GM19239 (cell line): ENCODE results near the gene CHST9.
"Not testable (repeated sequence)": the region's sequence is repeated elsewhere in the genome, so short reads cannot be mapped to it uniquely, and the experiment has no call there.

Experiments
- DNase-seq: peaks from one replicate; pipeline ENCODE4 v3.0.0; 2011; ENCODE audit warnings: low spot score; ENCODE audit not compliant: insufficient read length
- FAIRE-seq: peaks from 2 replicates; lab custom pipeline; 2011; peaks lifted over from hg19 to GRCh38; lab: Jason Lieb, UNC

Gene CHST9

DNA sequence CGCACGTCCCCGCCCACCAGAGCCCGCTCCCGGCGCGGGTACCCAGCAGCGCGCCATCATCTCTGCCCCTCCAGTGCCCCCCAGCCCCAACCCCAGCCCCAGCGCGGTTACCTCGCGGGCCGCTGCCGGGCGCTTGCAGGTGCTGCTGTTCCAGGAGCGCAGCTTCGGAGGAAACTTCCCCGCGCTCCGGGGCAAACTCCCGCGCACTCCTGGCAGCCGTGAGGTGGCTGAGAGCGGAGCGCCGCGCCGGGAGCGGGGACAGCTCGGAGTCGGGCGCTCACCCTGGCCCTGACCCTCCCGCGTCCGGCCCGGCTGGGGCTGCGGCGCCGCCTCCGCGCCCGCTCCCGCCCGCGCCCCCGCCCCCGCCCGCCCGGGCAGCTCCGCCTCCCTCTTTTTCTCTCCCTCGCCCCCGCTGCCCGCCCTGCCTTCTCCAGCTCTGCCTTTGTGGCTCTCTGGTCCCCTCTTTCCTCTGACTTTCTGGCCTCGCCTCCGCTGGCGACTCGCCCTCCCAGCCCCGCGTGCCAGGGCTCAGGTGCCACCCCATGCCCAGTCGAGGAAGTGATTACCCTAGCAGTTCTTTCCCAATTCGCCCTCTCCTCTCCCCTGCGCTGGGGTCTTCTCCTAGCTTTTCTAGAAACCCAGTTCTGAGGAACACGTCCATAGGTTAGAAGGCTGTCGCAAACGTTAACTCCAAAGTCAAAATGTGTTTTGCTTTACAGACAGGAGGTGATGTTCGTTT, at the start of gene CHST9:
TSS of gene CHST9 (minus strand) at position 284 of the 739 bp plus-strand sequence. CDS start 42,499 bp downstream, outside the sequence.
- DNase-seq (no peak), FAIRE-seq (no peak)

- FAIRE-seq, DNase-seq: not testable (repeated sequence)
Measured at GRCh38 chr18:27232355-27232754, 47.2 kb upstream of the CHST9 start.

DNA sequence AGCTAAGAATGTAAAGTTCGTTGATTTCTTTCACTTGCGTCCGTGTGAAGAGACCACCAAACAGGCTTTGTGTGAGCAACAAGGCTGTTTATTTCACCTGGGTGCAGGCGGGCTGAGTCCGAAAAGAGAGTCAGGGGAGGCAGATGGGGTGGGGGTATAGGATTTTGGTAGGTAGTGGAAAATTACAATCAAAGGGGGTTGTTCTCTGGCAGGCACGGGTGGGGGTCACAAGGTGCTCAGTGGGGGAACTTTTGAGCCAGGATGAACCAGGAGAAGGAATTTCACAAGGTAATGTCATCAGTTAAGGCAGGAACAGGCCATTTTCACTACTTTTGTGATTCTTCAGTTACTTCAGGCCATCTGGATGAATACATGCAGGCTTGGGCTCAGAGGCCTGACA, 46.6 kb upstream of the CHST9 start:
- FAIRE-seq: not testable (repeated sequence)

GRCh38 chr18:27231221-27231620, 46.1 kb upstream of the CHST9 start:
- FAIRE-seq, DNase-seq: not testable (repeated sequence)

More for the DNA sequence above, 46.6 kb upstream of the CHST9 start:
- DNase-seq: not testable (repeated sequence)

- DNase-seq (no peak), FAIRE-seq (no peak)
Measured at GRCh38 chr18:27227721-27228120, 42.6 kb upstream of the CHST9 start.

DNA sequence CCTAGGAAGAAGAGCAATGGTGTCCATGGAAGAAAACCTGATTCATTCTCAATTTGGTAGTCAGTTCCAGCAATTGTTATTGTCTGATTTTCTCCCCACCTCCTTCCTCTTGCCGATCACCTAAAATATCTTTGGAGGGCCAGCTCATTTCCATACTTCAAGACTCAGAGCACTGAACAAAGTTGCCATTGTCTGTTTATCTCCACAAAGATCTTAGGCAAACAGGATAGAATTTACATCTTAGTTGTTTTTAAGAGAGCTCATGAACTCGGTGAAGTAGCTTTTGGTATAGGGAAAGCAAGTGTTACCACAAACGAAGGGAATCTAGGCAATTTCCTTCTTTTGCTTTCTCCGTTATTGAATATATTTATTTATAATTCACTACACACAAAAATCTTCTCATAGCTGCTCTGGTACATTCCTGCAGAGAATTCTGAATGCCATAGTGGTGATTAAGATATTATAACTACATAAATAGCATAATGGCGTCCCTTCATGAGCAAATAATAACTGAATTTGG, 41.5 kb upstream of the CHST9 start:
- FAIRE-seq: no peak
- no peak for DNase-seq

DNA sequence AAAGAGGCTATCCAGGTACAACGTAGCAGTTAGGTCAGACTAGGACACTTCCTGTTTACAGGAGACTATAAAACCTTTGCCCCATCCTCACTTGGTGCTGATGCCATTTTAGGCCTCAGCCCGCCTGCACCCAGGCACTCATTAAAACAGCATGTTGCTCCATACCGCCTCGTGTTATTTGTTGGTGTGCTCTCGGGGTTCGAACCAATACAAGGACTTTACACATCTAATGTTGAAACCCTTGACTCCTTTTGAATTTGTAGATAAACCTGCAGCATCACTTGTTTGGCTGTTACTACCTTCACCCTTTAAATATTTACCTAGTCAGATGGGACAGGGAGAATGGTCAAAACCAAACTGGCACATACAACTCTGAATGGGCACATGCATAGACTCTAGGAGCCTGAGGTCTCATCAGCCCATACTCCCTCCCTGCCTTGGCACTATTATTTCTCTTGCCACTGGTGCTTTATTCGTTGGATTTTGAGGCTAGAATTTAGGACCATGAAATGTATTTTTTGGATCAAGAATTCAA, 40.9 kb upstream of the CHST9 start:
- DNase-seq (no peak), FAIRE-seq (no peak)

GRCh38 chr18:27223526-27224291, 38.6 kb upstream of the CHST9 start:
- no peak for DNase-seq
- FAIRE-seq: no peak

GRCh38 chr18:27214831-27215230, 29.7 kb upstream of the CHST9 start:
- DNase-seq (no peak), FAIRE-seq (no peak)

GRCh38 chr18:27213123-27213717, 28.1 kb upstream of the CHST9 start:
- DNase-seq (no peak), FAIRE-seq (no peak)

- no peak for DNase-seq
Measured at GRCh38 chr18:27211569-27211968, 26.5 kb upstream of the CHST9 start.

GRCh38 chr18:27206411-27206810, 21.3 kb upstream of the CHST9 start:
- DNase-seq (no peak), FAIRE-seq (no peak)

More at GRCh38 chr18:27211569-27211968, 26.5 kb upstream of the CHST9 start:
- no peak for FAIRE-seq

DNA sequence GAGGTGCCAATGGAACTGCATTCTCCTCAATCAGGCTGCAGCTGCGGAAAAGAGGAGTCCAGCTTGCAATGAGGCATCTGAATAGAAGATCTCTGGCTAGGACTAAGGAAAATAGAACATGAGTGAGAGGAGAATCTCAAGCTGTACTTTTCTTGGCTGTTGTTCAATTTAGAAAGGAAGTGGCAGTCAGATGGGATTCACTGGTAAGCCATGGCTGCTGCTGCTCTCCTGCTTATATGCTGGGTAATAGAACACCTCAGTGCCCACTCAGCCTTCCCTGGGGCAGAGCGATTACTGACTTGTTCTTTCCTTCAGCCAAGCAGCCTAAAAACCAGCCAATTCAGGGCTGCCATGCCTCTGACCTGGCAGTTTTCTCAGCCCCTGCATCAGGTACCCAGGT, 17.6 kb upstream of the CHST9 start:
- DNase-seq: no peak
- FAIRE-seq: no peak

- FAIRE-seq (no peak), DNase-seq (no peak)
Measured at GRCh38 chr18:27198036-27198435, 12.9 kb upstream of the CHST9 start.

DNA sequence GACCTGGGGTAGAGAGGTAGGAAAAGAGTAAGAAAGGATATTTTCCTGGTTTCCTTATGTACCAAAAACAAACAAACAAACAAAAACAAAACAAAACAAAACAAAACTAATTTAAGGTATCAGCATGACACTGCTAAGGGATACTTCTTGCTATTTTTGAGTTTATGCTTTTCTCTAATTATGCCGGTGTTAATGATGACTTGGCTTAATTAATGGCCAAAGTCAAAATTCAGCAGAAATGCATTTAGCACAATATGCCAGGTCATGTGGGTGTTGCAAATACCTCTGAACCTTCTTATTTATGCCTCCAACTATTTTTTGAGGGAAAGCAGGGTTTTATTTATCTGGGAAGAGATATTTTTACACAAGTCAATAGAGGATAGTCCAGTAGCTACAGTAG, 3.2 kb upstream of the CHST9 start:
- no peak for FAIRE-seq
- DNase-seq: no peak

DNA sequence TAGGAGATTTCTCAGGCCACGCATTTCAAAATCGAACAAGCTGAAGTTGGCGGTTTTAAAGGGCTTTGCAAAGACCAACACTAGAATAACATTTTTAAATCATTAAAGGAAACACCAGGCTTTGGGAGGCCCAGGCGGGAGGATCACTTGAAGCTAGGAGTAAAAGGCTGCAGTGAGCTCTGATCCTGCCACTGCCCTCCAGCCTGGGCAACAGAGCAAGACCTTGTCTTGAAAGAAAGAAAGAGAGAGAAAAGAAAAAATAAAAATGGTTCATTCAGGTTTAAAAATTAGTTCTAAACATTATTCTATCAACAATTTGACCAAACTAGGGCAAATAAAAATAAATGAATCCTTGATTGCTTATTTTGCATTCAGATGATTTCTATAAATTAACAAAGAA, 789 bp upstream of the CHST9 start:
- FAIRE-seq: no peak
- no peak for DNase-seq

DNA sequence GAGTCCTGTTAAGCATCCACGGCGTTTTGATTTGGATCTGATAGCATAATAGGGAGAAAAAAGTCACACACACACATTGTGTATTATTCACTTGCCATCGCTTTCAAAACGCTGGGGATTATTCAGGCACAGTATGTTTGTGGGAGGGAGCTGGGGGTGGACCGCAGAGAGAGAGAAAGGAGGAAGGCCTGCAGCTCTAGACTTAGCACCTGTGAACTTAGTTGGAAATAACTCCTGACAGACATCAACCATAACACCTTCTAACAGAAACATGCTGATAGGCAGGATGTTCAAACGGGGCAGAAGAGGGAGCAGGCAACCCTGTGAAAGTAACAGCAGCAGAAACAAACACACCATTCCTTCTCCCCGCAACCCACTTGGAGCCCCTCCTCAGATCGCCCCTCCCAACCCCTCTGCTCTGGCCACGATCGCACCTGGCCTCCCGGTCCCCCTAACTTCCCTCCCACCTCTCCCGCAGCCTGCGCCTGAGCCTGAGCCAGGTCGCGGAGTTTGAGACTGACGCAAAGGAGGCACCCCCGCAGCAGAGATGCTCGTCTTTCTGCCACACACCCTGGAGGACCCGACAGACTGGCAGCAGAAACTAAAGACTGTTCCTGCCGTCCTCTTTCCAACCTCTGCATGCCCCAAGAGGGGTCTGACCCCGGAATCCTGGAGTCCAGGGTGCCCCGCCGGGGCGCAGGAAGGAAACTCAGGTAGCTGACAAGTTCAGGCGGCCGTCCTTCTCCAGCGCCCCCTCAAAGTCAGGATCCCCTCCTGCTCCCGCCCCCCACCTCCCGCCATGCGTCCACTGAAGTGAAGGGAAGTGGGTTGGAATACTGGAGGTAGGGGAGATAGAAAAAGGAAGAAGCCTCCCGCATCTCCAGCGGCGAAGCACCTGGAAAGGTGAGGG, 738 bp downstream of the CHST9 start:
- FAIRE-seq (no peak), DNase-seq (peak; percentile 12)

DNA sequence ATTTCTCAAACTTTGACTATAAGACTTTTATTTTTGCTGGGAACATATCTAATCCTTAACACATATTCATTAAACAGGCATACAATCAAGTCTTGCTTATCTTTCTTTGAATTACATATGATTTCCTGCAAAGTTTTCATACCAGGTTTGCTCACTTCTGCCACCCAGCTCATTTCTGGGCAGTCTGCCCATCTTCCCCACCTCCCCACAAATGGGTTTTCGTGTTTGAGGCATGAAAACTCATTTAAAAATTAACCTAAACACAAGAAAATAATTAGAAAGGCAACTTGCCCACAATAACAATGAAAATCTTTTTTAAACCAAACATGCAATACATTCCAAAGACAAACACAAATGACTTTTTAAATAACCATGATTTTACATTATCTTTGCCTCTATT, 3.4 kb downstream of the CHST9 start:
- no peak for FAIRE-seq
- DNase-seq: no peak

GRCh38 chr18:27178424-27178823, 6.7 kb downstream of the CHST9 start:
- FAIRE-seq (no peak), DNase-seq (no peak)

- FAIRE-seq (no peak), DNase-seq (no peak)
Measured at GRCh38 chr18:27175914-27176313, 9.2 kb downstream of the CHST9 start.
